Measurements from ENCODE around the gene NUP214.

DNA sequence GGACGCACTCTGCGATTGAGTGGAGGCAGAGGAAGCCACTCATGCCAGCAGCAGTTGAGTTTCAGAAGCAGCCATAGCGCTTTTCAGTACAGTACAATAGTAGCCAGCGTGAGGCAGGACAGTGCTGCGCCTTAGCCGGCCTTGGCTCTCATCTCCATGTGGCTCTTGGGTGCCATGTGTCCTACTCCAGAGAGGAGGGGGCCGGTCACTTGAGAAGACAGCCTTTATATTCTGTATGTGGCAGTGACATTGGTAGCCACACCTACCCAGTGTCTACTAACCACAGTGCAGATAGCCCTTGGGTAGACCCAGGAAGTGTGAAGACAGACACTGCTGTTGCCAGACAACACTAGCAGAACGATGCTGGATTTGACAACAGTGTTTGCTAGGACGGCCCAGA lies 108.6 kb downstream of the NUP214 start:
- no peak for TF ChIP-seq POLR2AphosphoS5 (IDR thresholded peaks at IDR 0.05; ENCODE audit: insufficient read depth in 1 of 2, low read depth in 1 of 2)
- TF ChIP-seq, protein P1, sequence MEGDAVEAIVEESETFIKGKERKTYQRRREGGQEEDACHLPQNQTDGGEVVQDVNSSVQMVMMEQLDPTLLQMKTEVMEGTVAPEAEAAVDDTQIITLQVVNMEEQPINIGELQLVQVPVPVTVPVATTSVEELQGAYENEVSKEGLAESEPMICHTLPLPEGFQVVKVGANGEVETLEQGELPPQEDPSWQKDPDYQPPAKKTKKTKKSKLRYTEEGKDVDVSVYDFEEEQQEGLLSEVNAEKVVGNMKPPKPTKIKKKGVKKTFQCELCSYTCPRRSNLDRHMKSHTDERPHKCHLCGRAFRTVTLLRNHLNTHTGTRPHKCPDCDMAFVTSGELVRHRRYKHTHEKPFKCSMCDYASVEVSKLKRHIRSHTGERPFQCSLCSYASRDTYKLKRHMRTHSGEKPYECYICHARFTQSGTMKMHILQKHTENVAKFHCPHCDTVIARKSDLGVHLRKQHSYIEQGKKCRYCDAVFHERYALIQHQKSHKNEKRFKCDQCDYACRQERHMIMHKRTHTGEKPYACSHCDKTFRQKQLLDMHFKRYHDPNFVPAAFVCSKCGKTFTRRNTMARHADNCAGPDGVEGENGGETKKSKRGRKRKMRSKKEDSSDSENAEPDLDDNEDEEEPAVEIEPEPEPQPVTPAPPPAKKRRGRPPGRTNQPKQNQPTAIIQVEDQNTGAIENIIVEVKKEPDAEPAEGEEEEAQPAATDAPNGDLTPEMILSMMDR (IDR thresholded peaks at IDR 0.05) = no peak

All from vagina (tissue), 2 donors.